HK-2 (cell line): ENCODE measurements around the gene PMP22.
"Not testable (repeated sequence)": the region's sequence is repeated elsewhere in the genome, so short reads cannot be mapped to it uniquely, and the experiment has no call there.

Experiments used
- DNase-seq: peaks from one replicate; pipeline ENCODE4 v3.0.0-alpha.2; 2018; ENCODE audit not compliant: unreplicated experiment

The PMP22 gene

GRCh38 chr17:15210247-15210646, 54.9 kb downstream of the PMP22 start:
- DNase-seq, result no peak

GRCh38 chr17:15203062-15203461, 62.1 kb downstream of the PMP22 start:
- DNase-seq, result not testable (repeated sequence)

- not testable (repeated sequence) for DNase-seq
These were observed 64.6 kb downstream of the PMP22 start for GRCh38 chr17:15200574-15200973.

GRCh38 chr17:15197229-15197628, 67.9 kb downstream of the PMP22 start:
- no peak for DNase-seq

- no peak for DNase-seq
These were observed 70.3 kb downstream of the PMP22 start for GRCh38 chr17:15194859-15195277.

- DNase-seq, result no peak
These were observed 79.5 kb downstream of the PMP22 start for GRCh38 chr17:15185625-15185991.

GRCh38 chr17:15184872-15185624, 80.1 kb downstream of the PMP22 start:
- DNase-seq, result no peak

GRCh38 chr17:15181816-15182215, 83.3 kb downstream of the PMP22 start:
- DNase-seq, result no peak

- DNase-seq, result no peak
These were observed 83.8 kb downstream of the PMP22 start for GRCh38 chr17:15181333-15181732.

GRCh38 chr17:15180121-15180561, 85.0 kb downstream of the PMP22 start:
- DNase-seq, result no peak
